HUES6 (cell line): Measurements from ENCODE around the gene NDUFB11.

Experiments used
- H3K27ac ChIP-seq: 2 replicates; pipeline ENCODE4 v1.7.0; 2013; ENCODE audit warnings: low read depth, mild to moderate bottlenecking, low read length, inconsistent platforms
- H3K27me3 ChIP-seq: 2 replicates; pipeline ENCODE4 v1.6.1; 2013; ENCODE audit warnings: low read length; ENCODE audit not compliant: control insufficient read depth, insufficient read depth
- H3K36me3 ChIP-seq: 2 replicates; pipeline ENCODE4 v1.6.1; 2013; ENCODE audit warnings: low read length; ENCODE audit not compliant: control insufficient read depth, insufficient read depth
- H3K4me1 ChIP-seq: 2 replicates; pipeline ENCODE4 v1.6.1; 2013; ENCODE audit warnings: low read length; ENCODE audit not compliant: control insufficient read depth, insufficient read depth
- H3K4me3 ChIP-seq: 2 replicates; pipeline ENCODE4 v1.5.1; 2013; ENCODE audit warnings: low read depth, low read length
- H3K9ac ChIP-seq: one replicate; pipeline ENCODE4 v1.6.1; 2013; ENCODE audit warnings: mild to moderate bottlenecking, low read length
- H3K9me3 ChIP-seq: 2 replicates; pipeline ENCODE4 v1.6.1; 2013; ENCODE audit warnings: low read depth, low read length; ENCODE audit not compliant: control insufficient read depth, insufficient read depth

Gene NDUFB11

DNA sequence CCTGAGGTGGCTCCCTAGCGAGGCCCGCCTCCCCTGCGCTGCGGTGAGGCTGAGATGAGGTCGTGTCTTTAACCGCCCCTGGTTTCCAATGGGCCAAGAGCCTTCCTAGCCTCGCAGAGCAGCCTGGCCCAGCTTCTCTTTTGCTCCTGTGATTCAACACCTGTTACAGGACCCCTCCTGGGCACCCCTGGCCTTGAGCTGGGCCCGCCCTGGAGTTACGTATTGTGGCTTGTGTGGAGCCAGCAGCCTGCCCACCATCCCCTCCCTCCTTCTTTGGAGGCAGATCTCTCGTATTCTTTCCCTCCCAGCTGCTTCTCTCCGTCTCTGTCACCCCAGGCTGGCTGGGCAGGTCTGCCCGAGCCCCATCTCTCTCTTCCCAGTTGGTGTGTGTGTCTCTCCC, 29.9 kb upstream of the NDUFB11 start:
- Histone ChIP-seq H3K27ac (no peak overlapping the region), H3K36me3 (peaks cover 99% of the 10 kb centered on the region), H3K9ac (no peak overlapping the region), H3K27me3 (no peaks in the 10 kb centered on the region; the same call in 1 of the 2 replicates), H3K4me1 (no peaks in the 10 kb centered on the region), H3K4me3 (no peak overlapping the region), H3K9me3 (no peaks in the 10 kb centered on the region)

DNA sequence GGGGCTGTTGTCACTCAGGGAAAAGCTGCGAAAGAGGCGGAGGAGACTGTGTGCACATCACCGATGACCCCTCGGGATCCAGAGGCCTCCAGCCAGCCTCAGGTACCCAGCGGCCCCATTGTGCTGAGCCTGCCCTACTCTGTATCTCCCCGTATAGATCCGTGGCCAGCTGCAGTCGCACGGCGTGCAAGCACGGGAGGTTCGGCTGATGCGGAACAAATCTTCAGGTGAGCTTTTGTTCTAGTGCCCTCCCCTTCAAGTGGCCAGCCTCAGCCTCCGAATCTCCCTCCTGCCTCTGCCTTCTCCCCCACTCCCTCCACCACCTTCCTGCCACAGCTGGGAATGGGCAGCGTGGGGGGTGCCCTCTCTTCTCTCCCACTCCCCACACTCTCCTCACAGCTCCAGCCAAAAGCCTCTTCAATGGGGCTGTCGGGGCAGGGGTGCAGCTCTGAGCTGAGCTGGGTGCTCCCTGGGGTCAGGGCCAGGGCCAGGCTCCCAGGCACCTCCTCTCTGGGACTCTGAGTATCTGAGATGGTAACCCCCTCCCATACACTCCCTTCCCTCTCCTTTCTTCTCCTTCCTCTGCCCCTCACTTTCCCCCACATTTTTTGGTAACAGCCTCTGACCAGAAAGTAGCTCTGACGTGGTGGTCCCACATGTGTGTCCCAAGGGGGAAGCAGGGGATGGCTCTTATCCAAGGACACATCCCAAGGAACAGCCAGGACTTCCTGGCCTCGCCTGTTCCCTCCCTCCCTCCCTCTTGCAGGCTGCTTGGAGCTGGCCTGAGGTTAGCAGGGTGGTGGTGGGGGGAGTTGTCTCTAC, 28.7 kb upstream of the NDUFB11 start:
- no peak overlapping the region for H3K4me3 ChIP-seq
- H3K36me3 ChIP-seq, result peaks cover 95% of the 10 kb centered on the region
- no peaks in the 10 kb centered on the region; the same call in 1 of the 2 replicates for H3K27me3 ChIP-seq
- H3K9ac ChIP-seq, result no peak overlapping the region
- no peak overlapping the region for H3K27ac ChIP-seq
- no peaks in the 10 kb centered on the region for H3K4me1 ChIP-seq
- H3K9me3 ChIP-seq, result no peaks in the 10 kb centered on the region

GRCh38 chrX:47172549-47172948, 28.0 kb upstream of the NDUFB11 start:
- Histone ChIP-seq H3K9me3 (no peaks in the 10 kb centered on the region), H3K27ac (no peak overlapping the region), H3K4me3 (no peak overlapping the region), H3K27me3 (no peaks in the 10 kb centered on the region; the same call in 1 of the 2 replicates), H3K36me3 (peaks cover 89% of the 10 kb centered on the region), H3K9ac (no peak overlapping the region), H3K4me1 (no peaks in the 10 kb centered on the region)

- H3K4me3 ChIP-seq, result no peak overlapping the region
- H3K4me1 ChIP-seq, result no peaks in the 10 kb centered on the region
- H3K36me3 ChIP-seq, result peaks cover 84% of the 10 kb centered on the region
- H3K27ac ChIP-seq, result no peak overlapping the region
- H3K27me3 ChIP-seq, result no peaks in the 10 kb centered on the region; the same call in 1 of the 2 replicates
- no peak overlapping the region for H3K9ac ChIP-seq
- H3K9me3 ChIP-seq, result no peaks in the 10 kb centered on the region
Observed at GRCh38 chrX:47171996-47172395, 27.5 kb upstream of the NDUFB11 start.

DNA sequence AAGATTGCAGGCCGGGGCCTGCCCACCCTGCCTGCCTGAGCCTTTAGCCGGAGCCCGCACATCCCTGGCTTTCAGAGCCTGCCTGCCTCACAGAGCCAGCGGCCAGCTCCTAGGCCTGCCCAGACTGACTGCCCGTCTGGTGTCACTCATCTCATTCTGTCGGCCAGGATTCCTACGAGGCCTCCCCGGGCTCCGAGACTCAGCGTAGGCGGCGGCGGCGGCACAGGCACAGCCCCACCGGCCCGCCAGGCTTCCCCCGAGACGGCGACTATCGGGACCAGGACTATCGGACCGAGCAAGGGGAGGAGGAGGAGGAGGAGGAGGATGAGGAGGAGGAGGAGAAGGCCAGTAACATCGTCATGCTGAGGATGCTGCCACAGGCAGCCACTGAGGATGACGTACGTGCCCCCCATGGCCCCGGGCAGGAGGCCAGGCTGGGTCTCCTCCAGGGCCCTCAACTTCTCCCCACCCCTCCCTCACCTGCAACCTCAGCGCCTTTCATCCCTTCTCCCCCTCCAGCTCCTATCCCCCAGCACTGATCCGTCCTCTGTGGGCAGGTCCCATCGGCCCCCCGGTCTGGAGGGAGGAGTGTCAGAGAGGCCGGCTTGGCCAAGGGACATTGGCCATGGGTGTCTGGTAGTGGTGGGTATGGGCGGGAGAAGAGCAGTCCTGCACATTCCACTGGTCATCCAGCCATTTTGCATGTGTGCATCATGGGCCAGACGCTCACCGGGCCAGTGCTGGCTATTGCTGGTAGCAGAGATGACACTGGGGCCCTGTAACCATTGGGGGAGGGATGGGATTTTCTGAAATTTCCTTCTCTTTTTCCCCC, 26.6 kb upstream of the NDUFB11 start:
- Histone ChIP-seq H3K27ac (no peak overlapping the region), H3K4me3 (no peak overlapping the region), H3K36me3 (peaks cover 74% of the 10 kb centered on the region), H3K27me3 (no peaks in the 10 kb centered on the region), H3K9me3 (no peaks in the 10 kb centered on the region), H3K9ac (no peak overlapping the region), H3K4me1 (no peaks in the 10 kb centered on the region)

GRCh38 chrX:47169726-47170515, 25.4 kb upstream of the NDUFB11 start:
- peaks cover 63% of the 10 kb centered on the region for H3K36me3 ChIP-seq
- H3K4me1 ChIP-seq, result no peaks in the 10 kb centered on the region
- no peak overlapping the region for H3K9ac ChIP-seq
- H3K27ac ChIP-seq, result no peak overlapping the region
- no peaks in the 10 kb centered on the region for H3K27me3 ChIP-seq
- H3K9me3 ChIP-seq, result no peaks in the 10 kb centered on the region
- no peak overlapping the region for H3K4me3 ChIP-seq

DNA sequence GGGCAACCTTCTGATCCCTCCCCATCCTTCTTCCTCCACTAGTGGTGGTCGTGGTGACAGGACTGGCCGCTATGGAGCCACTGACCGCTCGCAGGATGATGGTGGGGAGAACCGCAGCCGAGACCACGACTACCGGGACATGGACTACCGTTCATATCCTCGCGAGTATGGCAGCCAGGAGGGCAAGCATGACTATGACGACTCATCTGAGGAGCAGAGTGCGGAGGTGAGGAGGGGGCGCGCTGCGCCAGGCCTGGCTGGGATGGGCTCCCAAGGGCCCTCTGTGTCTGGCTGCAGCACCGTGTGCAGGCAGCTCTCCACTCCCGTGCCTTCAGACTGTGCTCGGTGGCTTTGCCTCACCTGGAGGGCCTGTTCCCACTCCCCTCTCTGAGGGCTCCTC, 24.8 kb upstream of the NDUFB11 start:
- Histone ChIP-seq H3K9me3 (no peaks in the 10 kb centered on the region), H3K36me3 (peaks cover 63% of the 10 kb centered on the region), H3K27ac (no peak overlapping the region), H3K4me1 (no peaks in the 10 kb centered on the region), H3K9ac (no peak overlapping the region), H3K4me3 (no peak overlapping the region), H3K27me3 (no peaks in the 10 kb centered on the region)

- H3K27me3 ChIP-seq, result no peaks in the 10 kb centered on the region
- H3K9me3 ChIP-seq, result no peaks in the 10 kb centered on the region
- no peaks in the 10 kb centered on the region for H3K4me1 ChIP-seq
- H3K36me3 ChIP-seq, result peaks cover 61% of the 10 kb centered on the region
- no peak overlapping the region for H3K4me3 ChIP-seq
- H3K9ac ChIP-seq, result no peak overlapping the region
- no peak overlapping the region for H3K27ac ChIP-seq
Observed at GRCh38 chrX:47168495-47169073, 24.1 kb upstream of the NDUFB11 start.

- H3K9ac ChIP-seq, result no peak overlapping the region
Observed at GRCh38 chrX:47166126-47166525, 21.6 kb upstream of the NDUFB11 start.

GRCh38 chrX:47164420-47164819, 19.9 kb upstream of the NDUFB11 start:
- Histone ChIP-seq H3K4me1 (no peaks in the 10 kb centered on the region), H3K27ac (no peak overlapping the region), H3K36me3 (peaks cover 28% of the 10 kb centered on the region), H3K4me3 (no peak overlapping the region), H3K9me3 (peaks cover 2% of the 10 kb centered on the region; the same call in 1 of the 2 replicates), H3K9ac (no peak overlapping the region), H3K27me3 (no peaks in the 10 kb centered on the region)

More at GRCh38 chrX:47166126-47166525, 21.6 kb upstream of the NDUFB11 start:
- Histone ChIP-seq H3K27me3 (no peaks in the 10 kb centered on the region), H3K27ac (no peak overlapping the region), H3K9me3 (peaks cover 2% of the 10 kb centered on the region; the same call in 1 of the 2 replicates), H3K4me3 (no peak overlapping the region), H3K4me1 (no peaks in the 10 kb centered on the region), H3K36me3 (peaks cover 46% of the 10 kb centered on the region)
